GOT3 (cell line): ENCODE measurements around the gene CILP2.

Experiments used
- DNase-seq: peaks from one replicate; lab custom pipeline; 2025; ENCODE audit warnings: mixed read lengths; lab: John Stamatoyannopoulos, UW

Gene CILP2

DNA sequence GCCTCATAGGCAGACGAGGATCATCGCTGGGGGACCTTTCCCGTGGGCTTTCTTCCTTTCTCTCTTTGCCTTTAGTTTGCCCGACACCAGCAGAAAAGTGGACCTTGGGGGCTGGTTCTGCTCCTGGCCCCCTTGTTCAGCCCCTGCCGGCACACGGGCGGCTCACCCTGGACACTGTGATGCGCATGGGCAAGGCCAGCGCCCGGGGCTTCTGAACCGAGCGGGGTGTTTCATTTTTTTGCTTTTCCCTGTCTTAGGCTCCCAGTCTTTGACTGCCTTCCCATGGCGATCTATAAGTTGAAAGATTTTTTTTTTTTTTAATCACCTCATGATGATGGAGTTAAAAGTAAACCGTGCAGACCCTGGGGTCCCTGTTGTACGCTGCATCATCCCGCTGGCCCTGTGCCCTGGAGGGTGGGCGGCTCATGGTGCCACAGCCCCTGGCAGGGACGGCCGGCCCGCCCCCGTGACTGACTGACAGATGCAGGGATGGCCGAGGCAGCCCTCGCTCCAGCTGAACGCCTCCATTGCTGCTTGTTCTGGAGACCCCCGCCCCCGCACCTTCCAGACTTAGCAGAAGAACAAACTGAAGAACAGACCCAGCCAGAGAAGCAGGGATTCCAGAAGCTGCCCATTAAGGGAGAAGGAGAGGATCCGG lies 32.3 kb upstream of the CILP2 start:
- DNase-seq = no peak

- no peak for DNase-seq
Observed at GRCh38 chr19:19506592-19506991, 31.5 kb upstream of the CILP2 start.

- no peak for DNase-seq
Observed at GRCh38 chr19:19507354-19507753, 30.7 kb upstream of the CILP2 start.

DNA sequence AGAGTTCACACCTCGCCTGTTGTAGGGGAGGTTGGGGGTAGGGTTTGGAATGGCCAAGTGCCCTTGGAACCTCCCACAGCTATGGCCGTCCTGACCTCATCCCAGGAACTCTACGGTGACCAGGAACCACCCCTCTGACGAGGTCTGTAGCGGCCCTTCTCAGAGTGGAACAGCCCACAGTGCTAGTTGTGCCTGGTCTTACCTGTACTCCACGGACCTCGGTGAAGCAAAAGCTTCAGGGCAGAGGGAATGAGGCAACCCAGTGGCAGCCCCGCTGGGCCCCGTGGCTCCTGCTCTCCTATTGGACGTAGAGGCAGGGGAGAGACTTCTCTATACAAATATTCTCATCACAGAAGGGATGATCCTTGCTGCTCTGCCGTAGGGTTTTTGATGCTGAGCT lies 29.8 kb upstream of the CILP2 start:
- no peak for DNase-seq

DNA sequence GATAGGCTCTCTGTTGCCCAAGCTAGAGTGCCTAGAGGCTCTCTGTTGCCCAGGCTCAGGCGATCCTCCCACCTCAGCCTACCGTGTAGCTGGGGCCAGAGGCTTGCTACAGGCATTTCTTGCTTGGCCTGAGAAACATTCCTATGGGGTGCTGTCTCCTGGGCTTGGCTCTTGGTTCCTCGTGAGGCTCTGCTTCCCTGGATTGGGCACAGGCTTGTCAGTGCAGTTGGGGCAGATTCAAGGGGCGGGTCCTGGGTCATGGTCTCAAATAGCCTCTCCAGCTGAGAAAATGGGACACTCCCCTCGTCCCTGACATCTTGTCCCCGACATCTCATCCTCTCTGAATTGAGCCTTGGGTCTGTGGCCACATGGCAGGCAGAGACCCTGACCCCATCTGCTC lies 27.6 kb upstream of the CILP2 start:
- no peak for DNase-seq

DNA sequence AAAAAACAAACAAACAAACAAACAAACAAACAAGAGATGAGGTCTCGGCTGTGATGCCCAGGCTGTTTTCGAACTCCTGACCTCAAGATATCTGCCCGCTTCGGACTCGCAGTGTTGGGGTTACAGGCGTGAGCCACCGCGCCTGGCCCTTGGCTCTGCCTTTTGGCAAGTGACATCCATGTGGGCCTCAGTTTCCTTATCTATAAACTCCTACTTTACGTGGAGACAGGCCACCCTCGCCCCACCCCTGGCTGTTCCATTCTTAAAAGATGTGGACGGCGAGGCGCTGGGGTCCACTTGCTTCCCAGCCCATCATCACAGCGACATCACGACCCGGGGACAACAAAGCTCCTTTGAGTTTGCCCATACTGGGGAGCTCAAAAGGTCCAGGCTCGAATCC lies 24.4 kb upstream of the CILP2 start:
- DNase-seq = no peak

DNA sequence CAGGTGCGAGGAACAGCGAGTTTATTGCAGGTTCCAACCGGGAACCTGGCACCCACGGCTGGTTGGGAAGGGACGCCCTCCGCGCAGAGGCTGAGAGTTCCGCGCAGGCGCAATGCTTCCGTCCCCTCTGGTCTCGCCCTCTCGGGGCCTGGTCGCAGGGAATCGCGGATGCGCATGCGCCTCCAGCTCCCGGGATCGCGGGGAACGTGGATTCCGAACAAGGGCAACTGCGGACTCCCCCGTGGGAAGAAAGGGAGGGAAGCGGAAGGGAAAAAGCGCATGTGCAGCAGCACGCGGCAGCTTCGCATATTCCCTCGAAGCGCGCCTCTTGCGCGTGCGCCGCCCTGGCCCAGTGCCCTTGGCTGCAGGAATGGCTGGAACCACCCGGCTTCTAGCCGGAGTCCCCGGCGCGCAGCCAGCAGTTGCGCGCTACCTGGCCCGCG lies 23.8 kb upstream of the CILP2 start:
- no peak for DNase-seq

DNA sequence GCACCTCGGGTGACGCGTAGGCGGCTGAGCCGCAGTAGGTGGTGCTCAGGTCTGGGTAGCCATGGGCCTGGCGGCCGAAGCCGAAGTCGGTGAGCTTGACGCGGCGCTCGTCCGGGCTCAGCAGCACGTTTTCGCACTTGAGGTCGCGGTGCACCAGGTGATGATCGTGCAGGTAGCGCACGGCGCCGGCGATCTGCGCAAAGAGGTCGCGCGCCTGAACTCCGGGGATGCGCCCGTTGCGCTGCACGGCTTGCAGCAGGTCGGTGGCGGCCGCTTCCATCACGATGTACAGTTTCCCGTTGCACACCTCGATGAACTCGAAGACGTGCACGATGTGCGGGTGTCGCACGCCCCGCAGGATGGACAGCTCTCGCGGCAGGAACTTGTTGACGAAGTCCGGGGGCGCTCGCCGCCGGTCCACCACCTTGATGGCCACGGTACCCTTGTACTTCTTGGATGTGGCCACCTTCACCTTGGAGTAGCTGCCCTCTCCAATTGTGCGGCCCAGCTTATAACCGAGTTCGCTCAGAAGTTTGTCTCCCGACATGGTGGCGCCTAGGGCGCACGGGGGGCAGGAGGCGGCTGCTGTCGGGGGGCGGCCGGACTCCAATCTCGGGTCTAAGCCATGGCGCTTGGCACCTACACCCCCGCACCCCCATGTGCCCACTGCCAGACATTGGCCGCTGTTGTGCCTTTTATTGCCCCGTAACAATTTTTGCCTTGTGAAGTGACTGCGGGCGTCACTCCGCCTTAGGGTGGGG lies 23.0 kb upstream of the CILP2 start, which contains the start of gene TSSK6:
Gene TSSK6 (minus strand): TSS at position 668 of the 761 bp plus-strand sequence. CDS start 121 bp downstream, at position 547.
- no peak for DNase-seq

GRCh38 chr19:19515642-19516519 lies 22.2 kb upstream of the CILP2 start, which contains the start of gene NDUFA13:
Gene NDUFA13 (plus strand): TSS chr19:19516225. CDS start chr19:19516239, 14 bp downstream.
- DNase-seq = peak; percentile 76

DNA sequence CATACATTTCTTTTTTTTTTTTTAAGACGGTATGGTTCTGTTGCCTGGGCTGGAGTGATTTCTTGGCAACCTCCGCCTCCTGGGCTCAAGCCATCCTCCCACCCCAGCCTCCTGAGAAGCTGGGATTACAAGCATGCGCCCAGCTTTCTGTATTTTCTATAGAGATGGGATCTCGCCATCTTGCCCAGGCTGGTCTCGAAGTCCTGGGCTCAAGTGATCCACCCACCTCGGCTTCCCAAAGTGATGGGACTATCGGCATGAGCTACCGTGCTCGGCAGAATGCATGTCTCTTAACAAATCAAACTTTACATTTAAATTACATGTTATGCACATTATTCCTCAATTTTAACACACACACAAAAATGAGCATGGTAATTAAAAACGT lies 20.8 kb upstream of the CILP2 start:
- DNase-seq = no peak

GRCh38 chr19:19520989-19521388 lies 17.1 kb upstream of the CILP2 start:
- no peak for DNase-seq

- DNase-seq = no peak
Observed at GRCh38 chr19:19523177-19523576, 14.9 kb upstream of the CILP2 start.

GRCh38 chr19:19524053-19524452 lies 14.0 kb upstream of the CILP2 start:
- no peak for DNase-seq

DNA sequence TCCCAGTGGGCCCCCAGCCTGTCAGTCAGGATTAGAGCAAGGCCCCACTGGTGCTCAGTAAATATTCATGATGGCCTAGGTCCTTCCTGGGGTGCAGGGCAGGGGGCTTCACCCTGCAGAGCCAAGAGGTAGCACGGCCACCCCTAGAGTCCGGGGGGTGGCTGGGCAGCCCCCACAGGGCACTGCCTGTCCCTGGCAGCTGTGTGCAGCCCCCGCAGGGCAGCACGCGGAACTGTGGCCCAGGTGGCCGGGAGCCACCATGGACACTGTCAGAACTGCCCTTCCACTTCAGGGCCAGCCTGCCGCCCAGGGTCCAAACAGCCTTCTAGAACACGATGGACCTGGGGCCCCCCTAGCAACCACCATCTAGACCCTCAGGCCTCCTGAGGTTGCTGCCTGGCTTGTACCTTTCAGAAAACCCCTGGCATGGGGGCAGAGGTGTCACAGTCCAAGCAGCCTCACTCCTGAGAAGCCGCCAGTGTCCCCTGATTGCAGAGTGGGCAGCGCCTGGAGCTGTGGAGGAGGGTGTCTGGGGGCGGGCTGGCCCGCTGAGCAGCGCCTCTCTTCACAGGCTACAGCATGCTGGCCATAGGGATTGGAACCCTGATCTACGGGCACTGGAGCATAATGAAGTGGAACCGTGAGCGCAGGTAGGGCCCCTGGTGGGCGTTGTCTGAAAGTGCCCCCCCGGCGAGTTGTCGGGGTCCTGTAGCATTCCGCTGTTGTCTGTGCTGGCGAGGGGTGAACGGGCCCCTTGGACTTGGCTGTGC lies 12.3 kb upstream of the CILP2 start:
- no peak for DNase-seq

DNA sequence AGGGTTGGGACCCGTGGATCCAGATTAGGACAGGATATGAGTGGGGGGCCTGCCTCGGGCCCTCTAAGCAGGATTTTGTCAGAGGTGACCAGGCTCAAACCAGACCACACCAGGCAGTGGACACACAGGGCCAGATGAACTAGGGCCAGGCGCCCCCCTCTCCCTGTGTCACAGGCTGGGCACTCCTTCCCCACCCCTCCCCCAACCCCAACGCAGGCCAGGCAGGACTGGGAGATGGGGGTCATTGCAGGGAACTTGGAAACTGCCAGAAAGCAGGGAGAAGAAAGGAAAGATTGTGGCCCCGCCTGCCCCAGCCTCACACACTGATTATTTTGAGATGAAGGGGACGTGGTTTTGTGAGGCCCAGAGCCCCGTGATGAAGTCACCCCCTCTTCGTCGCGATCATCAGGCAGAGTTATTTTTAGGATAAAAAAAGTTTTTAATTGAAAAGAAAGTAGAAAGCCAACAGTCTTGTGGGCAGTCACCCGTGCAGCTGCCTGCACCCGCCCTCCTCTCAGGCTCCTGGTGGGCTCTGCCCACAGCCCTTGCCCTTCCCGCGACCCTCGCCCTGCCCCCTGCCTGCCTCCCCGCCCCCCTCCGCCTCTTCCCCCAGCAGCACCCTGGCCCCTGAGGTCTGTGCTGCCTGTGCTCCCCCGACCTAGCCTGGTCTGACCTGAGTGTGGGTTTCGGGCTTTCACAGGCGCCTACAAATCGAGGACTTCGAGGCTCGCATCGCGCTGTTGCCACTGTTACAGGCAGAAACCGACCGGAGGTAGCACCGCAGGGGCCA lies 11.3 kb upstream of the CILP2 start:
- no peak for DNase-seq

- no peak for DNase-seq
Observed at GRCh38 chr19:19527371-19527656, 10.8 kb upstream of the CILP2 start.

- DNase-seq = no peak
Observed at GRCh38 chr19:19527674-19528625, 10.1 kb upstream of the CILP2 start.

DNA sequence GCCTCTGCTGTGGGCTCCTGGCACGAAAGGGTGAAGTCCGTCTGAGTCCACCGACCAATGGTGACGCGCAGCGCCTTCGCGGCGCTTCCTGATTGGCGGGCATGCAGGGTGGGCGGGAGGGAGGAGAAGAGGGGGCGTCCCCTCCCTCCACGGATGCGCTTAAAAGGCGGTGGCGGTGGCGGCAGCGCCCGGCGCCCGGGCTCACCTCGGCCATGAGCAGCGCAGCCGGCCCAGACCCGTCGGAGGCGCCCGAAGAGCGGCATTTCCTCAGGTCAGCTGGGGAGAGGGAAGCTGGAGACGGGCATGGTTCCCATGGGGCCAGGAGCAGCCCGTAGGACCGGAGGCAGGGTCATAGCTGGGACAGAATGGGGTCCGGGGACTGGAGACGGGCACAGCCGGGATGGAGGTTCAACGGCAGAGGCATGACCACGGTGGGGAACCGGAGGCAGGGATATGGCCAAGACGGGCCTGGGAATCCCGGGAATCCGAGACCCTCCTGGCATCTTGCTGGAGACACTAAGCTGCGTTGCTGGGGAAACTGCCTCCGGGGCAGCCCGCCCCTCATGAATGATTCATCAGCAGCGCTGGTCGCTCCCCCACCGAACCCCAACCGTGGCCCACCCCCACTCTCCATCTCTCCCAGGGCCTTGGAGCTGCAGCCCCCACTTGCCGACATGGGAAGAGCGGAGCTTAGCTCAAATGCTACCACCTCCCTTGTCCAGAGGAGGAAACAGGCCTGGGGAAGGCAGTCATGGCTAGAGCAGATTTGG lies 9.2 kb upstream of the CILP2 start, which contains the start of gene YJEFN3:
Gene YJEFN3 (plus strand): TSS at position 191 of the 770 bp plus-strand sequence. CDS start 22 bp downstream, at position 213.
- no peak for DNase-seq
